Measurements from ENCODE around the gene DCST2.

DNA sequence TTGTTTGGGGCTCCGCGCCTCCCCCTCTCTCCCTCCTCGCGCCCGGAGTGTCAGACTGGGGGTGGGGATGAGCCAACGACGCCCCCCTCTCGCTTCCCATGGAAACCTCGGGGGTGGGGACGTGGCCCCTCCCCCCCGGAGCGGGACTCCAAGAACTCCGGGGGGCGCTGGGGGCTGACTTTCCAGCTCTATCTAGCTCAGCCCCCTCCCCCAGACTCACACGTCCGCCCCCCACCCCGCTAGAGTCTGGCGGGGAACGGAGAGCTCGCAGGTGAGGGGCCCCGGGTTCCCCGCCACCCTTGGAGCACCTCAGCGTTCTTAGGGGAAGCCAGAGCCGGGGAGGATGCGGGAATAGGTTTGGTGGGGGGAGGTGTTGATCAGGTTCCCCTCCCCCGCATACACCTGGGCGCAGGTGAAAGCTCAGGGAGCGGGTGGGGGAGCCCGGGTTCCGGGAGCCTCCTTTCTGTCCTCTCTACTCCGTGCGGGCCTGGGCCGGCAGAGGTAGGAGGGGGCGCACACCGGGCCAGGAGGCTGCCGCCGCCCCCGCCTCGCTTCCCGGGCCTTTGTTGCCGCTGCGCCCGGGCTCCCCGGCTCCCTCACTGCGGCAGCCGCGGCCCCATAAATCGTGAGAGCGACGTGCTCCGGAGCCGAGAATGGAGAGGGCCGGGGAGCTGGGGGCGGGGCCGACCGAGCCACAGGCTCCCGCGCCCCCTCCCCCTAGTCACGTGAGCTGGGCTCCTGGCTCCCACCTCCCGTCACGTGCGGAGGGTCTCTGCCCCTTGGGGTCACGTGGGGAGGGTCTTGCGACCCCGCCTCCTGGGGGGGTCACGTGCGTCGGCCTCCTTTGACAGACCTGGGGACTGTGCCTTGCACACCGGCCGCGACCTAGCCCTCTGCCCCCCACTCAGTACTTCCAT lies 47.0 kb upstream of the DCST2 start:
- no peak for TF ChIP-seq POLR2A (IDR thresholded peaks at IDR 0.05)
- TF ChIP-seq, protein P1, sequence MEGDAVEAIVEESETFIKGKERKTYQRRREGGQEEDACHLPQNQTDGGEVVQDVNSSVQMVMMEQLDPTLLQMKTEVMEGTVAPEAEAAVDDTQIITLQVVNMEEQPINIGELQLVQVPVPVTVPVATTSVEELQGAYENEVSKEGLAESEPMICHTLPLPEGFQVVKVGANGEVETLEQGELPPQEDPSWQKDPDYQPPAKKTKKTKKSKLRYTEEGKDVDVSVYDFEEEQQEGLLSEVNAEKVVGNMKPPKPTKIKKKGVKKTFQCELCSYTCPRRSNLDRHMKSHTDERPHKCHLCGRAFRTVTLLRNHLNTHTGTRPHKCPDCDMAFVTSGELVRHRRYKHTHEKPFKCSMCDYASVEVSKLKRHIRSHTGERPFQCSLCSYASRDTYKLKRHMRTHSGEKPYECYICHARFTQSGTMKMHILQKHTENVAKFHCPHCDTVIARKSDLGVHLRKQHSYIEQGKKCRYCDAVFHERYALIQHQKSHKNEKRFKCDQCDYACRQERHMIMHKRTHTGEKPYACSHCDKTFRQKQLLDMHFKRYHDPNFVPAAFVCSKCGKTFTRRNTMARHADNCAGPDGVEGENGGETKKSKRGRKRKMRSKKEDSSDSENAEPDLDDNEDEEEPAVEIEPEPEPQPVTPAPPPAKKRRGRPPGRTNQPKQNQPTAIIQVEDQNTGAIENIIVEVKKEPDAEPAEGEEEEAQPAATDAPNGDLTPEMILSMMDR (IDR thresholded peaks at IDR 0.05) = no peak
- TF ChIP-seq EP300 (IDR thresholded peaks at IDR 0.05) = no peak
